GM20000 (cell line): ENCODE measurements around the gene ATXN3L.

Source experiments
- DNase-seq: peaks from one replicate; pipeline ENCODE4 v3.0.0; 2012; ENCODE audit warnings: low spot score
- TF ChIP-seq, protein P1 (sequence below): IDR thresholded peaks from 2 replicates; pipeline ENCODE4 v1.5.1; 2012; ENCODE audit warnings: mild to moderate bottlenecking, control low read depth; ENCODE audit errors: extremely low read depth, missing control alignments

The ATXN3L gene

DNA sequence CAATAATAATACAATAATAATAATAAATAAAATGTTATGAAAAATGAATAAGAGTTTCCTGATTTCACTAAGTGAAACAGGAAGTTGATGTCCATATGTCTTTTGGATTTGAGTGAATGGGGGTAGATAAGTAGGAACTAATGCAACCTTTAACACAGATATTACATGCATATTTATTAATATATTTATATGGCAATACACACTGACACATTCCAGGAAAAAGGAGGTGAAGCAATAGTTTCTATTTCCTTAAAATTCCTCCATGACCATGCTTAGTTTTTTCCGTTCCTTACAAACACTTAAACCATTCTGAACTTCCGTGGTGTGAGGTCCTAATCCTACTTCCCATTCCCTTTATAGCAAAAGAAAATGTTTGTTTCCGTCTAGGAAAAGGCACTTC, 48.3 kb downstream of the ATXN3L start:
- DNase-seq, result no peak
- TF ChIP-seq, protein P1, sequence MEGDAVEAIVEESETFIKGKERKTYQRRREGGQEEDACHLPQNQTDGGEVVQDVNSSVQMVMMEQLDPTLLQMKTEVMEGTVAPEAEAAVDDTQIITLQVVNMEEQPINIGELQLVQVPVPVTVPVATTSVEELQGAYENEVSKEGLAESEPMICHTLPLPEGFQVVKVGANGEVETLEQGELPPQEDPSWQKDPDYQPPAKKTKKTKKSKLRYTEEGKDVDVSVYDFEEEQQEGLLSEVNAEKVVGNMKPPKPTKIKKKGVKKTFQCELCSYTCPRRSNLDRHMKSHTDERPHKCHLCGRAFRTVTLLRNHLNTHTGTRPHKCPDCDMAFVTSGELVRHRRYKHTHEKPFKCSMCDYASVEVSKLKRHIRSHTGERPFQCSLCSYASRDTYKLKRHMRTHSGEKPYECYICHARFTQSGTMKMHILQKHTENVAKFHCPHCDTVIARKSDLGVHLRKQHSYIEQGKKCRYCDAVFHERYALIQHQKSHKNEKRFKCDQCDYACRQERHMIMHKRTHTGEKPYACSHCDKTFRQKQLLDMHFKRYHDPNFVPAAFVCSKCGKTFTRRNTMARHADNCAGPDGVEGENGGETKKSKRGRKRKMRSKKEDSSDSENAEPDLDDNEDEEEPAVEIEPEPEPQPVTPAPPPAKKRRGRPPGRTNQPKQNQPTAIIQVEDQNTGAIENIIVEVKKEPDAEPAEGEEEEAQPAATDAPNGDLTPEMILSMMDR, result no peak

- TF ChIP-seq, protein P1, result no peak
- no peak for DNase-seq
Observed at GRCh38 chrX:13270360-13270759, 49.5 kb downstream of the ATXN3L start.

DNA sequence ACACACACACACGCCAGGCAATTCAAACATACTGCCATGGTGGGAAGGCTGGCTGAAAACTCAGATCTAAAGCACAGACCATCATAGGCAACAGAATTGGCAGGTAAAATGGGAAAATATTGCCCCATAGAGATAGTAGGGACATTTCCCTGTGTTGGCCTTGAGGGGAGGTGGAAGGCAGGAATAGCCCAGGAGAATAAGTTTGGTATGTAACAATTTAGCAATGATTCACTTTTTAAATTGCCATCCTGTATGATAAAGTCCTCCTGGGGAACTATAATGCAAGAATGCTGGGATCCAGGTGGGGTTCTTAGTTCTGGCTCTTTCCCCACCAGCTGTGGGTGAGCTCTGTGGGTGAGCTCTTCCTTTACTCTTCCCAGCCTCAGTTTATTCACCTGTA, 51.0 kb downstream of the ATXN3L start:
- DNase-seq, result no peak
- TF ChIP-seq, protein P1, result no peak
